Tibial nerve (tissue), 3 donors: ENCODE measurements around the gene TMEM61.

Source experiments
- CTCF ChIP-seq, 5 experiments: fragments of 200-600 bp in 3 of 5; fragments of 450-650 bp in 2 of 5; sonication (generic) in 3 of 5; IDR thresholded peaks; one replicate each; pipeline ENCODE4 v1.5.1; 2016 to 2019; ENCODE audit warnings: antibody characterized with exemption in 5 of 5, mild to moderate bottlenecking in 3 of 5, moderate library complexity in 2 of 5
- POLR2A ChIP-seq, 2 donors: fragments of 450-650 bp; IDR thresholded peaks; one replicate each; pipeline ENCODE4 v1.6.1; 2017; ENCODE audit warnings: antibody characterized with exemption in 2 of 2, mild to moderate bottlenecking in 2 of 2, moderate library complexity in 2 of 2

- TF ChIP-seq CTCF (IDR thresholded peaks at IDR 0.05) (no peak), POLR2A (IDR thresholded peaks at IDR 0.05) (no peak)
Measured at GRCh38 chr1:54989473-54989872, 9.0 kb downstream of the TMEM61 start.
